BLaER1 treated with 17β-estradiol and CSF1 and Interleukin-3, amounts not matched to agents 10 nM and 100 nM (cell line): ENCODE measurements around the gene CPA5.

Experiments used
- H3K27ac ChIP-seq, 11 experiments: shearing (Covaris generic); formaldehyde crosslinking; 2 replicates each; pipeline ENCODE4 v1.8.1; 2022
- H3K27me3 ChIP-seq, 11 experiments: shearing (Covaris generic); formaldehyde crosslinking; 2 replicates each; pipeline ENCODE4 v1.8.1; 2022
- H3K36me3 ChIP-seq, 11 experiments: shearing (Covaris generic); formaldehyde crosslinking; 2 replicates each; pipeline ENCODE4 v1.8.1; 2022
- H3K4me1 ChIP-seq, 10 experiments: shearing (Covaris generic); formaldehyde crosslinking; 2 replicates each; pipeline ENCODE4 v1.8.1; 2022
- H3K4me2 ChIP-seq, 11 experiments: shearing (Covaris generic); formaldehyde crosslinking; 2 replicates each; pipeline ENCODE4 v1.8.1; 2022
- H3K4me3 ChIP-seq, 10 experiments: shearing (Covaris generic); formaldehyde crosslinking; 2 replicates each; pipeline ENCODE4 v1.8.1; 2022
- H3K9ac ChIP-seq, 11 experiments: shearing (Covaris generic); formaldehyde crosslinking; 2 replicates each; pipeline ENCODE4 v1.8.1; 2022
- H3K9me3 ChIP-seq, 11 experiments: shearing (Covaris generic); formaldehyde crosslinking; replicated peaks in 1 of 11; 2 replicates each; pipeline ENCODE4 v1.8.1; 2022
- H4K20me1 ChIP-seq, 11 experiments: shearing (Covaris generic); formaldehyde crosslinking; 2 replicates each; pipeline ENCODE4 v1.8.1; 2022
- Cebpa-rat ChIP-seq, 11 experiments: shearing (Covaris generic); IDR thresholded peaks; 2 replicates each; pipeline ENCODE4 v1.8.1; 2022

Gene CPA5

GRCh38 chr7:130342701-130343380, 1.8 kb upstream of the CPA5 start:
- Histone ChIP-seq H3K4me1 (no peaks in the 10 kb centered on the region), H3K27ac (no peak overlapping the region), H3K9me3 (no peaks in the 10 kb centered on the region), H3K36me3 (no peaks in the 10 kb centered on the region), H3K27me3 (no peaks in the 10 kb centered on the region), H3K9ac (no peak overlapping the region), H3K4me2 (no peak overlapping the region), H3K4me3 (no peak overlapping the region), H4K20me1 (no peaks in the 10 kb centered on the region)
- no peak for TF ChIP-seq Cebpa-rat (IDR thresholded peaks at IDR 0.05)

GRCh38 chr7:130345136-130345535, 520 bp downstream of the CPA5 start:
- H3K9ac ChIP-seq = no peak overlapping the region
- no peak for TF ChIP-seq Cebpa-rat (IDR thresholded peaks at IDR 0.05)
- no peaks in the 10 kb centered on the region for H4K20me1 ChIP-seq
- H3K36me3 ChIP-seq = no peaks in the 10 kb centered on the region
- H3K27ac ChIP-seq = no peak overlapping the region
- H3K4me2 ChIP-seq = no peak overlapping the region
- H3K27me3 ChIP-seq = no peaks in the 10 kb centered on the region
- no peaks in the 10 kb centered on the region for H3K9me3 ChIP-seq
- H3K4me3 ChIP-seq = no peak overlapping the region
- H3K4me1 ChIP-seq = peaks cover 5 to 7% (median 6%) of the 10 kb centered on the region in 10 experiments

- Histone ChIP-seq H3K4me2 (no peak overlapping the region), H3K9me3 (no peaks in the 10 kb centered on the region), H3K4me1 (peaks cover 11 to 13% (median 12%) of the 10 kb centered on the region in 10 experiments), H4K20me1 (no peaks in the 10 kb centered on the region), H3K36me3 (no peaks in the 10 kb centered on the region), H3K4me3 (no peak overlapping the region), H3K27ac (no peak overlapping the region), H3K27me3 (no peaks in the 10 kb centered on the region), H3K9ac (no peak overlapping the region)
- TF ChIP-seq Cebpa-rat (IDR thresholded peaks at IDR 0.05) = no peak
Measured at GRCh38 chr7:130345725-130346124, 1.1 kb downstream of the CPA5 start.

- H3K4me1 ChIP-seq = peaks cover 17 to 20% (median 18%) of the 10 kb centered on the region in 10 experiments
- H3K36me3 ChIP-seq = no peaks in the 10 kb centered on the region
- no peaks in the 10 kb centered on the region for H3K27me3 ChIP-seq
- no peak overlapping the region for H3K4me3 ChIP-seq
- H3K9ac ChIP-seq = no peak overlapping the region
- no peaks in the 10 kb centered on the region for H3K9me3 ChIP-seq
- no peak overlapping the region for H3K27ac ChIP-seq
- H4K20me1 ChIP-seq = no peaks in the 10 kb centered on the region
- TF ChIP-seq Cebpa-rat (IDR thresholded peaks at IDR 0.05) = no peak
- no peak overlapping the region for H3K4me2 ChIP-seq
Measured at GRCh38 chr7:130346177-130346905, 1.7 kb downstream of the CPA5 start.

- Histone ChIP-seq H4K20me1 (no peaks in the 10 kb centered on the region), H3K9ac (no peak overlapping the region), H3K9me3 (no peaks in the 10 kb centered on the region), H3K27me3 (no peaks in the 10 kb centered on the region), H3K4me2 (no peak overlapping the region), H3K36me3 (no peaks in the 10 kb centered on the region), H3K4me1 (peaks cover 23 to 26% (median 24%) of the 10 kb centered on the region in 10 experiments), H3K27ac (no peak overlapping the region), H3K4me3 (no peak overlapping the region)
- no peak for TF ChIP-seq Cebpa-rat (IDR thresholded peaks at IDR 0.05)
Measured at GRCh38 chr7:130346941-130347340, 2.3 kb downstream of the CPA5 start.

GRCh38 chr7:130349911-130350782, 5.5 kb downstream of the CPA5 start:
- peak overlapping the region in 4 of 10 experiments; percentile 10 to 16 (median 13); a peak in 3 of 20 replicates for H3K4me3 ChIP-seq

GRCh38 chr7:130350945-130351790, 6.6 kb downstream of the CPA5 start:
- no peaks in the 10 kb centered on the region for H3K27me3 ChIP-seq
- peak overlapping the region in 8 of 11 experiments; percentile 34 to 66 (median 60); a peak in 15 of 22 replicates for H3K9ac ChIP-seq
- no peaks in the 10 kb centered on the region for H4K20me1 ChIP-seq
- peak overlapping the region in 4 of 10 experiments; percentile 10 to 16 (median 13); a peak in 4 of 20 replicates for H3K4me3 ChIP-seq
- H3K4me1 ChIP-seq = peaks cover 25 to 42% (median 35%) of the 10 kb centered on the region in 10 experiments
- no peaks in the 10 kb centered on the region for H3K9me3 ChIP-seq
- TF ChIP-seq Cebpa-rat (IDR thresholded peaks at IDR 0.05) = no peak
- peak overlapping the region in 9 of 11 experiments; percentile 18 to 76 (median 66); a peak in 15 of 22 replicates for H3K27ac ChIP-seq
- H3K4me2 ChIP-seq = peak overlapping the region; percentile 69 to 95 (median 87)
- no peaks in the 10 kb centered on the region for H3K36me3 ChIP-seq

More at GRCh38 chr7:130349911-130350782, 5.5 kb downstream of the CPA5 start:
- no peaks in the 10 kb centered on the region for H3K9me3 ChIP-seq
- no peaks in the 10 kb centered on the region for H4K20me1 ChIP-seq
- peak in 3 of 11 experiments; percentile 25 to 43 (median 26); a peak in 3 of 22 replicates for TF ChIP-seq Cebpa-rat (IDR thresholded peaks at IDR 0.05)
- H3K27me3 ChIP-seq = no peaks in the 10 kb centered on the region
- peak overlapping the region; percentile 69 to 95 (median 87) for H3K4me2 ChIP-seq
- H3K4me1 ChIP-seq = peaks cover 25 to 40% (median 35%) of the 10 kb centered on the region in 10 experiments
- peak overlapping the region in 9 of 11 experiments; percentile 18 to 76 (median 66); a peak in 16 of 22 replicates for H3K27ac ChIP-seq
- H3K9ac ChIP-seq = peak overlapping the region in 8 of 11 experiments; percentile 34 to 66 (median 60); a peak in 13 of 22 replicates
- H3K36me3 ChIP-seq = no peaks in the 10 kb centered on the region

GRCh38 chr7:130351791-130352090, 7.1 kb downstream of the CPA5 start:
- Histone ChIP-seq H3K36me3 (no peaks in the 10 kb centered on the region), H3K9me3 (no peaks in the 10 kb centered on the region), H3K4me1 (peaks cover 25 to 47% (median 39%) of the 10 kb centered on the region in 10 experiments), H3K27me3 (no peaks in the 10 kb centered on the region), H3K4me3 (no peak overlapping the region), H3K4me2 (peak overlapping the region; percentile 69 to 95 (median 87)), H4K20me1 (no peaks in the 10 kb centered on the region), H3K9ac (peak overlapping the region in 4 of 11 experiments; percentile 59 to 66 (median 61); a peak in 5 of 22 replicates), H3K27ac (peak overlapping the region in 7 of 11 experiments; percentile 10 to 76 (median 74); a peak in 12 of 22 replicates)
- no peak for TF ChIP-seq Cebpa-rat (IDR thresholded peaks at IDR 0.05)
